HEK293 (cell line): Measurements from ENCODE around the gene TNFRSF21.

Source experiments
- TCF7L2 ChIP-seq: IDR thresholded peaks from 2 replicates; pipeline ENCODE4 v1.6.1; 2011; ENCODE audit warnings: low read depth, mild to moderate bottlenecking, inconsistent platforms, low read length, moderate library complexity, borderline replicate concordance
- YY1 ChIP-seq: fragments of 450-650 bp; formaldehyde crosslinking; IDR thresholded peaks from 2 replicates; pipeline ENCODE4 v1.5.1; 2018; ENCODE audit warnings: missing biosample characterization, missing genetic modification characterization
- ZBTB21 ChIP-seq: fragments of 450-650 bp; formaldehyde crosslinking; IDR thresholded peaks from 2 replicates; pipeline ENCODE4 v1.5.1; 2017; ENCODE audit warnings: missing biosample characterization, missing genetic modification characterization
- ZNF677 ChIP-seq: fragments of 450-650 bp; IDR thresholded peaks from 2 replicates; pipeline ENCODE4 v1.5.0; 2018; ENCODE audit warnings: missing biosample characterization, mild to moderate bottlenecking, missing genetic modification characterization, moderate library complexity
- ZNF785 ChIP-seq: fragments of 450-650 bp; formaldehyde crosslinking; IDR thresholded peaks from 2 replicates; pipeline ENCODE4 v1.5.1; 2016; ENCODE audit warnings: missing biosample characterization, missing genetic modification characterization
- TF ChIP-seq, protein P1 (sequence below): fragments of 450-650 bp; formaldehyde crosslinking; IDR thresholded peaks from 2 replicates; pipeline ENCODE4 v1.5.1; 2016; ENCODE audit warnings: missing biosample characterization, missing genetic modification characterization
- TF ChIP-seq, protein P2 (sequence below): fragments of 450-650 bp; formaldehyde crosslinking; IDR thresholded peaks from 2 replicates; pipeline ENCODE4 v1.5.1; 2016; ENCODE audit warnings: missing biosample characterization, missing genetic modification characterization
- TF ChIP-seq, protein P3 (sequence below): fragments of 450-650 bp; formaldehyde crosslinking; optimal IDR thresholded peaks from 2 replicates; pipeline ENCODE3; 2016; ENCODE audit warnings: missing biosample characterization, mild to moderate bottlenecking, missing genetic modification characterization

DNA sequence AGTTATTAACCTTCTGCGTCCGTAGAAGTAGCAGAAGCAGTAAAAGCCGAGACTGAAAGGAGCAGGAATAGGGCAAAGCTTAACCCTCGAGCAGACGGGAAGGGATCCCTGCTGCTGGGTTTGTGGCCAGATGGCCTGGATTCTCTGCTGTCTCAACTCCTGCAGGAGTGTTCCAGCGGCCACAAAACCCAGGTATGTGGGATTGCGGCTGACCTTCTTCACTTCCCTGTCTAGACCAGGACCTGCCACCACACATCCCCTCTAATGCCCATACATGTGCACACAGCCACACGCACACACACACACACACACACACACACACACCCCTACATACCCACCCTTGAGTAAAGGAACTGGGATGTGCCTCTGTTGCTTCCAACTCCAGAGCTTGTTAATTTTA lies 33.1 kb upstream of the TNFRSF21 start:
- TF ChIP-seq, protein P1, sequence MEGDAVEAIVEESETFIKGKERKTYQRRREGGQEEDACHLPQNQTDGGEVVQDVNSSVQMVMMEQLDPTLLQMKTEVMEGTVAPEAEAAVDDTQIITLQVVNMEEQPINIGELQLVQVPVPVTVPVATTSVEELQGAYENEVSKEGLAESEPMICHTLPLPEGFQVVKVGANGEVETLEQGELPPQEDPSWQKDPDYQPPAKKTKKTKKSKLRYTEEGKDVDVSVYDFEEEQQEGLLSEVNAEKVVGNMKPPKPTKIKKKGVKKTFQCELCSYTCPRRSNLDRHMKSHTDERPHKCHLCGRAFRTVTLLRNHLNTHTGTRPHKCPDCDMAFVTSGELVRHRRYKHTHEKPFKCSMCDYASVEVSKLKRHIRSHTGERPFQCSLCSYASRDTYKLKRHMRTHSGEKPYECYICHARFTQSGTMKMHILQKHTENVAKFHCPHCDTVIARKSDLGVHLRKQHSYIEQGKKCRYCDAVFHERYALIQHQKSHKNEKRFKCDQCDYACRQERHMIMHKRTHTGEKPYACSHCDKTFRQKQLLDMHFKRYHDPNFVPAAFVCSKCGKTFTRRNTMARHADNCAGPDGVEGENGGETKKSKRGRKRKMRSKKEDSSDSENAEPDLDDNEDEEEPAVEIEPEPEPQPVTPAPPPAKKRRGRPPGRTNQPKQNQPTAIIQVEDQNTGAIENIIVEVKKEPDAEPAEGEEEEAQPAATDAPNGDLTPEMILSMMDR (tag by site-specific recombination), result no peak
- TF ChIP-seq, protein P2, sequence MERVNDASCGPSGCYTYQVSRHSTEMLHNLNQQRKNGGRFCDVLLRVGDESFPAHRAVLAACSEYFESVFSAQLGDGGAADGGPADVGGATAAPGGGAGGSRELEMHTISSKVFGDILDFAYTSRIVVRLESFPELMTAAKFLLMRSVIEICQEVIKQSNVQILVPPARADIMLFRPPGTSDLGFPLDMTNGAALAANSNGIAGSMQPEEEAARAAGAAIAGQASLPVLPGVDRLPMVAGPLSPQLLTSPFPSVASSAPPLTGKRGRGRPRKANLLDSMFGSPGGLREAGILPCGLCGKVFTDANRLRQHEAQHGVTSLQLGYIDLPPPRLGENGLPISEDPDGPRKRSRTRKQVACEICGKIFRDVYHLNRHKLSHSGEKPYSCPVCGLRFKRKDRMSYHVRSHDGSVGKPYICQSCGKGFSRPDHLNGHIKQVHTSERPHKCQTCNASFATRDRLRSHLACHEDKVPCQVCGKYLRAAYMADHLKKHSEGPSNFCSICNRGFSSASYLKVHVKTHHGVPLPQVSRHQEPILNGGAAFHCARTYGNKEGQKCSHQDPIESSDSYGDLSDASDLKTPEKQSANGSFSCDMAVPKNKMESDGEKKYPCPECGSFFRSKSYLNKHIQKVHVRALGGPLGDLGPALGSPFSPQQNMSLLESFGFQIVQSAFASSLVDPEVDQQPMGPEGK (tag by site-specific recombination), result no peak
- TF ChIP-seq ZNF677 (no peak), ZNF785 (tag by site-specific recombination) (no peak), YY1 (no peak), TCF7L2 (no peak), ZBTB21 (tag by site-specific recombination) (no peak)
- TF ChIP-seq, protein P3, sequence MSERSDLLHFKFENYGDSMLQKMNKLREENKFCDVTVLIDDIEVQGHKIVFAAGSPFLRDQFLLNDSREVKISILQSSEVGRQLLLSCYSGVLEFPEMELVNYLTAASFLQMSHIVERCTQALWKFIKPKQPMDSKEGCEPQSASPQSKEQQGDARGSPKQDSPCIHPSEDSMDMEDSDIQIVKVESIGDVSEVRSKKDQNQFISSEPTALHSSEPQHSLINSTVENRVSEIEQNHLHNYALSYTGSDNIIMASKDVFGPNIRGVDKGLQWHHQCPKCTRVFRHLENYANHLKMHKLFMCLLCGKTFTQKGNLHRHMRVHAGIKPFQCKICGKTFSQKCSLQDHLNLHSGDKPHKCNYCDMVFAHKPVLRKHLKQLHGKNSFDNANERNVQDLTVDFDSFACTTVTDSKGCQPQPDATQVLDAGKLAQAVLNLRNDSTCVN (tag by site-specific recombination), result no peak
